ENCODE results near the gene RNF115. TPM values are rescaled to one million over a fixed set of nuclear protein-coding genes. Genes with fewer than 3 reads are reported as not detected.
A peak's percentile ranks its signal among the peaks of the same experiment; 100 is the strongest.

RNF115 gene
- total RNA-seq, 1 experiment from 2014 or later, result 9.5 TPM

DNA sequence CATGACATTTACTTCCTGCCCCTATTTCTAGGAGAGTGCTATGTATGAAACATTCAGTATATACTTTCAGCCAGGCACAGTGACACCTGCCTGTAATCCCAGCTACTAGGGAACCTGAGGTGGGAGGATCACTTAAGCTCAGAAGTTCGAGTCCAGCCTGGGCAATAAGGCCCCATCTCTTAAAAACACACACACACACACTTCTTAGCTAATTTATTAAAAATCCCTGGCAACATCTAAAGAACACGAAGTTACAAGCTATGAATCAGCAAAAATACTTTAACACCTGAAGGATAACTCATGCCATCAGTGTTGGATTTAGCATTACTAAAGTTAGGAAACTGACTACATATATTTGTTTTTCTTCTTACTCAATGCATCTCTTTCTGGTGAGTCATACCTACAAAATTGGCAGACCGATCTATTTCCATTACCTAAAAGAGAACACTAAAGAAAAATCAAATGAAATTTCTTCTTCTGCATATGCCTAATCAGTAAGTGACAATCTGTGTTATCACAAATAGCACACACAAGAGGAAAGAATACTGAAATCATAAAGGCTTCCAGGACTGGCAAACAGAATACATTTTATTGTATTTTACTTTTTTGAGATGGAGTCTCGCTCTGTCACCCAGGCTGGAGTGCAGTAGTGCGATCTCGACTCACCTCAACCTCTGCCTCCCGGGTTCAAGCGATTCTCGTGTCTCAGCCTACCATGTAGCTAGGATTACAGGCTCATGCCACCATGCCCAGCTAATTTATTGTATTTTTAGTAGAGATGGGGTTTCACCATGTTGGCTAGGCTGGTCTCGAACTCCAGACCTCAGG is 41.4 kb downstream of the RNF115 start:
- H3K9me3 ChIP-seq (ENCODE audit: control insufficient read depth in 1 of 2, insufficient read depth in 1 of 2, low read depth in 1 of 2, low read length in 2 of 2), result no peaks in the 10 kb centered on the region
- H3K4me3 ChIP-seq (replicated peaks in 1 of 2; ENCODE audit: low read depth in 1 of 2, low read length in 2 of 2), result peak overlapping the region in 1 of 2 experiments; percentile 29; a peak in 2 of 4 replicates
- no peaks in the 10 kb centered on the region for H3K9me2 ChIP-seq (ENCODE audit: insufficient read depth)
- H3K36me3 ChIP-seq (ENCODE audit: control insufficient read depth in 1 of 2, insufficient read depth in 2 of 2, low read length in 2 of 2), result no peaks in the 10 kb centered on the region
- no TSS peak for BruUV-seq (replicated peaks)
- H3K27ac ChIP-seq (ENCODE audit: low read depth, low read length), result peak overlapping the region; percentile 63
- ATAC-seq (peak; percentile 85), DNase-seq (ENCODE audit: low read depth, low spot score) (peak; percentile 77)
- H3K4me1 ChIP-seq (ENCODE audit: control insufficient read depth in 1 of 2, insufficient read depth in 2 of 2, low read length in 2 of 2), result peaks cover 29 to 38% of the 10 kb centered on the region in 2 experiments
- H3K27me3 ChIP-seq (ENCODE audit: insufficient read depth, low read length), result no peaks in the 10 kb centered on the region
- H4K20me1 ChIP-seq (ENCODE audit: insufficient read depth), result no peaks in the 10 kb centered on the region
- peak overlapping the region; percentile 29 for H3K9ac ChIP-seq (ENCODE audit: low read length)
- POLR2A ChIA-PET, result no interaction called here
- CTCF ChIA-PET, result no interaction called here
- TF ChIP-seq, protein P1, sequence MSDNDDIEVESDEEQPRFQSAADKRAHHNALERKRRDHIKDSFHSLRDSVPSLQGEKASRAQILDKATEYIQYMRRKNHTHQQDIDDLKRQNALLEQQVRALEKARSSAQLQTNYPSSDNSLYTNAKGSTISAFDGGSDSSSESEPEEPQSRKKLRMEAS (IDR thresholded peaks at IDR 0.05), result peak; percentile 35; the same call in 1 of the 2 replicates
- TF ChIP-seq FOSL1 (IDR thresholded peaks at IDR 0.05; ENCODE audit: low read depth) (peak; percentile 95), ELF1 (IDR thresholded peaks at IDR 0.05; ENCODE audit: borderline replicate concordance, low read depth) (no peak), RAD21 (IDR thresholded peaks at IDR 0.05; ENCODE audit: low read depth) (no peak), SP1 (IDR thresholded peaks at IDR 0.05; ENCODE audit: low read depth) (peak; percentile 69), JUND (IDR thresholded peaks at IDR 0.05) (peak; percentile 90), CBX3 (IDR thresholded peaks at IDR 0.05; ENCODE audit: low read depth) (peak; percentile 69), POLR2AphosphoS5 (IDR thresholded peaks at IDR 0.05; ENCODE audit: low read depth, low read length) (0 out of 2 replicates have a peak, but pooled peaks have one; percentile 15), SRF (IDR thresholded peaks at IDR 0.05; ENCODE audit: low read depth) (0 out of 2 replicates have a peak, but pooled peaks have one; percentile 36), CEBPB (IDR thresholded peaks at IDR 0.05; ENCODE audit: low read depth) (peak; percentile 85)
- TF ChIP-seq, protein P2, sequence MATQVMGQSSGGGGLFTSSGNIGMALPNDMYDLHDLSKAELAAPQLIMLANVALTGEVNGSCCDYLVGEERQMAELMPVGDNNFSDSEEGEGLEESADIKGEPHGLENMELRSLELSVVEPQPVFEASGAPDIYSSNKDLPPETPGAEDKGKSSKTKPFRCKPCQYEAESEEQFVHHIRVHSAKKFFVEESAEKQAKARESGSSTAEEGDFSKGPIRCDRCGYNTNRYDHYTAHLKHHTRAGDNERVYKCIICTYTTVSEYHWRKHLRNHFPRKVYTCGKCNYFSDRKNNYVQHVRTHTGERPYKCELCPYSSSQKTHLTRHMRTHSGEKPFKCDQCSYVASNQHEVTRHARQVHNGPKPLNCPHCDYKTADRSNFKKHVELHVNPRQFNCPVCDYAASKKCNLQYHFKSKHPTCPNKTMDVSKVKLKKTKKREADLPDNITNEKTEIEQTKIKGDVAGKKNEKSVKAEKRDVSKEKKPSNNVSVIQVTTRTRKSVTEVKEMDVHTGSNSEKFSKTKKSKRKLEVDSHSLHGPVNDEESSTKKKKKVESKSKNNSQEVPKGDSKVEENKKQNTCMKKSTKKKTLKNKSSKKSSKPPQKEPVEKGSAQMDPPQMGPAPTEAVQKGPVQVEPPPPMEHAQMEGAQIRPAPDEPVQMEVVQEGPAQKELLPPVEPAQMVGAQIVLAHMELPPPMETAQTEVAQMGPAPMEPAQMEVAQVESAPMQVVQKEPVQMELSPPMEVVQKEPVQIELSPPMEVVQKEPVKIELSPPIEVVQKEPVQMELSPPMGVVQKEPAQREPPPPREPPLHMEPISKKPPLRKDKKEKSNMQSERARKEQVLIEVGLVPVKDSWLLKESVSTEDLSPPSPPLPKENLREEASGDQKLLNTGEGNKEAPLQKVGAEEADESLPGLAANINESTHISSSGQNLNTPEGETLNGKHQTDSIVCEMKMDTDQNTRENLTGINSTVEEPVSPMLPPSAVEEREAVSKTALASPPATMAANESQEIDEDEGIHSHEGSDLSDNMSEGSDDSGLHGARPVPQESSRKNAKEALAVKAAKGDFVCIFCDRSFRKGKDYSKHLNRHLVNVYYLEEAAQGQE (IDR thresholded peaks at IDR 0.05; ENCODE audit: low read depth), result no peak
- H2AFZ ChIP-seq (ENCODE audit: low read depth, low read length, poor library complexity, severe bottlenecking), result no peak overlapping the region
- no peaks in the 10 kb centered on the region for H3K79me2 ChIP-seq (ENCODE audit: insufficient read depth, low read length)
- peak overlapping the region; percentile 72 for H3K4me2 ChIP-seq (ENCODE audit: low read length)
- RAD21 ChIA-PET (ENCODE audit: low non-redundant PET in 1 of 2, low total read pairs in 2 of 2, uncharacterized antibody in 2 of 2, unreplicated experiment in 2 of 2), result no interaction called here
- intact Hi-C loops (cut with micrococcal nuclease), result loop anchor here (5.0 kb wide), 1 partner anchor 40 kb away; the partner anchor contains the start of genes POLR3C and RNF115

Measured in HCT116 (cell line).